Measurements from ENCODE around the gene YTHDF1. TPM values are rescaled to one million over a fixed set of nuclear protein-coding genes. Genes with fewer than 3 reads are reported as not detected.

The YTHDF1 gene
- polyA plus RNA-seq, 2 of the 4 experiments (the other 2 are of a cell fraction) = 31.8 to 37.9 TPM

DNA sequence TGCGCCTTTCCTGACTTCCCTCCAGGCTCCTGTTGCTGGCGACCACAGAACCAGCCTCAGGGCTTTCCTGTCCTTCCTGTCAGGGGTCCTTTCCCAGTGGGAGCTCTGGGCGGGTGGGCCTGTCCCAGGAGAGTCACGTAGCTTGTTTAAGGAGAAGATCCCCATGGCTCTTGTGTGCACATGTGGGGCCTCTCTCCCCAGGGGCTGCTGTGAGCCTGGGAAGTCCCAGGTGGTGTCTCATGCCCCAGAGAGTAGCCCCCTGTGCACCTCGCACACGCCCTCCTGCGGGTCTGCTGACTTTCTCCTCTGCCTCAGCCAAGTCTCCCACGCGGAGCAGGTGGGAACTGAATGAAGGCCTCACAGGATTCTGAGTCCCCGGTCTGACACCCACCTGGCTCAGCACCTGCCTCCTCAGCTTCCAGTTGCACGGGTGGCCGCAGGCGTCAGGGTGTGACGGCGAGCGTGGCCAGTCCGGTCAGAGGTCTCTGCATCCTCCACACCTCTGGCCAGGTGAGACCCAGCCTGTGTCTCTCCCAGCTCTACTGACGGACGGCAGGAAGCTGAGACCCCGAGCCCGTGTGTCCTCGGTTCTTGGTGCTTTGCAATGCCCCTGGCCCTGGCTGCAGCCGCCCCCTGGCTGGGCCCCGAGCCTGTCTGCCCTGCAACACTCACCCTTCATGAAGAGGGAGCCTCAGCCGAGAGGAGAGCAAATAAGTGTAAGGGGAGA is 44.0 kb upstream of the YTHDF1 start:
- H3K4me2 ChIP-seq = no peak overlapping the region
- ATAC-seq = no peak
- no peaks in the 10 kb centered on the region for H3K9me3 ChIP-seq
- FAIRE-seq = no peak
- 81% methylated on average over 25 of the region's 25 CpGs for WGBS (ENCODE audit: missing lambda C conversion rate)
- TF ChIP-seq ZC3H11A (IDR thresholded peaks at IDR 0.05) (no peak), NFE2L2 (conservative IDR thresholded peaks at IDR 0.05; ENCODE audit: low read length) (no peak), ZFP36 (IDR thresholded peaks at IDR 0.05; ENCODE audit: borderline replicate concordance, partially characterized antibody) (no peak), CHD2 (IDR thresholded peaks at IDR 0.05; ENCODE audit: low read length, partially characterized antibody) (no peak), NPAS2 (CRISPR knock-in tag; IDR thresholded peaks at IDR 0.05; ENCODE audit: borderline replicate concordance) (no peak), MAZ (IDR thresholded peaks at IDR 0.05; ENCODE audit: borderline replicate concordance, low read depth, low read length) (no peak), MAFK (IDR thresholded peaks at IDR 0.05; ENCODE audit: partially characterized antibody) (no peak)
- TF ChIP-seq, protein P1, sequence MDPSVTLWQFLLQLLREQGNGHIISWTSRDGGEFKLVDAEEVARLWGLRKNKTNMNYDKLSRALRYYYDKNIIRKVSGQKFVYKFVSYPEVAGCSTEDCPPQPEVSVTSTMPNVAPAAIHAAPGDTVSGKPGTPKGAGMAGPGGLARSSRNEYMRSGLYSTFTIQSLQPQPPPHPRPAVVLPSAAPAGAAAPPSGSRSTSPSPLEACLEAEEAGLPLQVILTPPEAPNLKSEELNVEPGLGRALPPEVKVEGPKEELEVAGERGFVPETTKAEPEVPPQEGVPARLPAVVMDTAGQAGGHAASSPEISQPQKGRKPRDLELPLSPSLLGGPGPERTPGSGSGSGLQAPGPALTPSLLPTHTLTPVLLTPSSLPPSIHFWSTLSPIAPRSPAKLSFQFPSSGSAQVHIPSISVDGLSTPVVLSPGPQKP (IDR thresholded peaks at IDR 0.05; ENCODE audit: low read depth, low read length) = no peak
- DNase-seq (ENCODE audit: low read depth in 1 of 2, low spot score in 1 of 2) = no peak
- H3K27ac ChIP-seq = peak overlapping the region in 1 of 2 experiments; percentile 53; a peak in 1 of 6 replicates
- CTCF ChIA-PET = interaction anchor here (0.6 to 4.4 kb wide), 9 partner anchors 8 to 287 kb away, joined by 3 to 48 read pairs (median 4); partner anchors contain the start of gene ARFGAP1
- H3K4me1 ChIP-seq = peaks cover 23% of the 10 kb centered on the region
- H3K4me3 ChIP-seq = no peak overlapping the region
- POLR2A ChIA-PET = no interaction called here

DNA sequence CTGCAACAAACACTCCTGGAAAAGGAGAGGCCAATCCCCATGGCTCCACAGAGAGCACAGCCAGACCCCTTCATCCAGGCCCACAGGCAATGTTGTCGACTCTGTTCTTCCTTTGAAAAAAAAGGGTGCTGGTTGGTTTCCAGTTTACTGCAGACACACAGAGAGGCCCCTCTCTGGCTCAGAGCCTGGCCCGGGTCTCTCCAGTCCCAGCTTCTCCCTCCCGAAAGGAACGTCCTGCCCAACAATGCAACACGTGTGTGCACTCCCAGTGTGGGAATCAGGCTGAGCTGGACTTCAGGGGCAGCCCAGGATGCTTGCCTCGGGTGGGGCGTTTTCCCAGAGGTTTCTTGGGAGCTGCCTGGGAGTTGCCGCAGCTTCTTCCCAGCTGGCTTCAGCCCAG is 42.9 kb upstream of the YTHDF1 start:
- DNase-seq (ENCODE audit: low read depth in 1 of 2, low spot score in 1 of 2) = no peak
- H3K27ac ChIP-seq = 0 out of 6 replicates have a peak overlapping the region, but pooled peaks of 1 of the 2 experiments have one; percentile 25
- CTCF ChIA-PET = interaction anchor here (0.7 to 4.4 kb wide), 6 partner anchors 10 to 93 kb away, joined by 3 to 48 read pairs (median 5); no protein-coding TSS in a partner anchor
- no peaks in the 10 kb centered on the region for H3K9me3 ChIP-seq
- WGBS (ENCODE audit: missing lambda C conversion rate) = 58% methylated on average over 8 of the region's 8 CpGs
- ATAC-seq = 0 out of 6 replicates have a peak, but pooled peaks of 1 of the 2 experiments have one; percentile 6
- POLR2A ChIA-PET = no interaction called here
- peaks cover 25% of the 10 kb centered on the region for H3K4me1 ChIP-seq
- H3K4me2 ChIP-seq = no peak overlapping the region
- no peak for TF ChIP-seq FOSB (CRISPR knock-in tag; IDR thresholded peaks at IDR 0.05)
- TF ChIP-seq, protein P2, sequence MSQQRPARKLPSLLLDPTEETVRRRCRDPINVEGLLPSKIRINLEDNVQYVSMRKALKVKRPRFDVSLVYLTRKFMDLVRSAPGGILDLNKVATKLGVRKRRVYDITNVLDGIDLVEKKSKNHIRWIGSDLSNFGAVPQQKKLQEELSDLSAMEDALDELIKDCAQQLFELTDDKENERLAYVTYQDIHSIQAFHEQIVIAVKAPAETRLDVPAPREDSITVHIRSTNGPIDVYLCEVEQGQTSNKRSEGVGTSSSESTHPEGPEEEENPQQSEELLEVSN (IDR thresholded peaks at IDR 0.05; ENCODE audit: borderline replicate concordance, low read depth) = no peak
- TF ChIP-seq HOXB5 (CRISPR knock-in tag; IDR thresholded peaks at IDR 0.05) = no peak
- TF ChIP-seq, protein P3, sequence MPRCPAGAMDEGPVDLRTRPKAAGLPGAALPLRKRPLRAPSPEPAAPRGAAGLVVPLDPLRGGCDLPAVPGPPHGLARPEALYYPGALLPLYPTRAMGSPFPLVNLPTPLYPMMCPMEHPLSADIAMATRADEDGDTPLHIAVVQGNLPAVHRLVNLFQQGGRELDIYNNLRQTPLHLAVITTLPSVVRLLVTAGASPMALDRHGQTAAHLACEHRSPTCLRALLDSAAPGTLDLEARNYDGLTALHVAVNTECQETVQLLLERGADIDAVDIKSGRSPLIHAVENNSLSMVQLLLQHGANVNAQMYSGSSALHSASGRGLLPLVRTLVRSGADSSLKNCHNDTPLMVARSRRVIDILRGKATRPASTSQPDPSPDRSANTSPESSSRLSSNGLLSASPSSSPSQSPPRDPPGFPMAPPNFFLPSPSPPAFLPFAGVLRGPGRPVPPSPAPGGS (IDR thresholded peaks at IDR 0.05) = no peak
- TF ChIP-seq POLR2A (IDR thresholded peaks at IDR 0.05; ENCODE audit: low read length) = no peak
- no peak for TF ChIP-seq FOSL2 (IDR thresholded peaks at IDR 0.05)
- TF ChIP-seq FOSL2 (CRISPR knock-in tag; IDR thresholded peaks at IDR 0.05) = no peak
- TF ChIP-seq JUNB (IDR thresholded peaks at IDR 0.05) = no peak
- TF ChIP-seq EHMT2 (IDR thresholded peaks at IDR 0.05; ENCODE audit: low read depth) = no peak
- no peak for TF ChIP-seq JUN (IDR thresholded peaks at IDR 0.05)
- no peak for TF ChIP-seq EHF (CRISPR knock-in tag; IDR thresholded peaks at IDR 0.05)
- no peak for TF ChIP-seq KDM1A (IDR thresholded peaks at IDR 0.05; ENCODE audit: low read depth)
- H3K4me3 ChIP-seq = no peak overlapping the region
- no peak for FAIRE-seq

DNA sequence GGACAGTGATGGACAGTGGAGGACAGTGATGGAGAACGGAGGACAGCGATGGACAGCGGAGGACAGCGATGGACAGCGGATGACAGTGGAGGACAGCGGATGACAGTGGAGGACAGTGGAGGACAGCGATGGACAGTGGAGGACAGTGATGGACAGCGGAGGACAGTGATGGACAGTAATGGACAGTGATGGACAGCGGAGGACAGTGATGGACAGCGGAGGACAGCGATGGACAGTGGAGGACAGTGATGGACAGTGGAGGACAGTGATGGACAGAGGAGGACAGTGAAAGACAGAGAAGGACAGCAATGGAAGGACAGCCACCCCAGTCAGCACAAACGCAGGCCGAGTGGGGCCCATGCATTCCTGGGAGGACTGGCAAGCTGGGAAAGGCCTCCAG is 41.7 kb upstream of the YTHDF1 start:
- POLR2A ChIA-PET = no interaction called here
- H3K9me3 ChIP-seq = no peaks in the 10 kb centered on the region
- peaks cover 33% of the 10 kb centered on the region for H3K4me1 ChIP-seq
- TF ChIP-seq RCOR1 (IDR thresholded peaks at IDR 0.05; ENCODE audit: low read depth, low read length) = no peak
- TF ChIP-seq BHLHE40 (IDR thresholded peaks at IDR 0.05; ENCODE audit: low read depth, low read length) = no peak
- no peak for TF ChIP-seq ZC3H11A (IDR thresholded peaks at IDR 0.05)
- TF ChIP-seq, protein P4, sequence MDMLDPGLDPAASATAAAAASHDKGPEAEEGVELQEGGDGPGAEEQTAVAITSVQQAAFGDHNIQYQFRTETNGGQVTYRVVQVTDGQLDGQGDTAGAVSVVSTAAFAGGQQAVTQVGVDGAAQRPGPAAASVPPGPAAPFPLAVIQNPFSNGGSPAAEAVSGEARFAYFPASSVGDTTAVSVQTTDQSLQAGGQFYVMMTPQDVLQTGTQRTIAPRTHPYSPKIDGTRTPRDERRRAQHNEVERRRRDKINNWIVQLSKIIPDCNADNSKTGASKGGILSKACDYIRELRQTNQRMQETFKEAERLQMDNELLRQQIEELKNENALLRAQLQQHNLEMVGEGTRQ (IDR thresholded peaks at IDR 0.05) = no peak
- 86% methylated on average over 13 of the region's 13 CpGs for WGBS (ENCODE audit: missing lambda C conversion rate)
- DNase-seq (ENCODE audit: low read depth in 1 of 2, low spot score in 1 of 2) (no peak), FAIRE-seq (no peak), ATAC-seq (no peak)
- H3K4me2 ChIP-seq = no peak overlapping the region
- no peak overlapping the region for H3K27ac ChIP-seq
- H3K4me3 ChIP-seq = no peak overlapping the region
- CTCF ChIA-PET = interaction anchor here (4.4 kb wide), 1 partner anchor 34 kb away, joined by 48 read pairs; no protein-coding TSS in a partner anchor
